ENCODE measurements around the gene ACAA2. TPM values are rescaled to one million over a fixed set of nuclear protein-coding genes. Genes with fewer than 3 reads are reported as not detected.

The ACAA2 gene
- total and polyA plus RNA-seq, 3 experiments from 2014 or later: 72.2 to 100 (median 72.4) TPM

DNA sequence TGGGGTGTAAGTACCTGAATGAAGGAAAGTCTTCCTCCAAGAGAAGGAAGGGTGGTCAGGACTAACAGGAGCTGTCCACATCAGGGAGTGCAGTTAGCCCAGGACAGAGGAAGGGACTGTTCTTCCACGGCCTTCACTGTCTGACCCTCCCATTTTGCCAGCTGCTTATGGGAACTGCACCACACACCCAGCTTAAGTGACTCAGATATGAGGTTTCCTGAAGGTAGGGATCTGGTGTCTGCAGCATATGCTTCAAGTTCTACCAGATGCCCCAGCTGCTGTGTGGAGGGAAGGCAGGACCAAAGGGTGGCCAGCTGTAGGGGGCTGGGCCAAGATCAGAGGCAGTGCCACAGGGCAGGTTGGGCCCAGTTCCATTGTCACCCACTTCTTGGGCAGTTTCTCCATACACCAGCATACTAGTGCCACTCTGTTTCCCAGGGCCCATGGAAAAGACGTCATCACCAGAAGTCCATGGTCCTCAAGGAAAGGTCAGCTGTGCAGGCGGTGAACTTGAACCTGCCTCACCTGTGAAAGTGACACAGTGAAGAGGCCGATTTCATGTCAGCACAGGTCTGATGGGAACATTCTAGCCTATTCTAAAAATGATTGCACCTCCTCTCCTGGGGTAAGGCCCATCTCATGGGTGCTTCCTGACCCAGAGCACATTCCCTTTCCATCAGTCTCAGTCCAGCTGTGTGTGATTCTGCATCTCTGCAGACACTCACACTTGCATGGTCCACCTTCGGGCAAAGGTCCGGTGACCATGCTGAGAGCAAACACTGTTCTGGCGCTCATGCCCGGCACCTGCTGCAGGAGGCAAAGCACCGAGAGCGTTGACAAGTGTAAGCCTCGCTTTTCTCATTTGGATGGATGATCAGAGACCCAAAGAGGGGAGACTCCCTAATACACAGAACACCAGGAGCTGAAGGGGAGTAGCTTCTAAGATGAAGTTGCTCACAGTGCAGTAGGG, 68.0 kb downstream of the ACAA2 start:
- Histone ChIP-seq H3K4me3 (ENCODE audit: low read length) (no peak overlapping the region), H3K4me1 (ENCODE audit: insufficient read depth, low read length) (no peaks in the 10 kb centered on the region), H3K9me3 (ENCODE audit: low read length) (no peaks in the 10 kb centered on the region), H3K36me3 (ENCODE audit: insufficient read depth, low read length) (no peaks in the 10 kb centered on the region), H3K27ac (ENCODE audit: low read depth, low read length) (no peak overlapping the region), H3K27me3 (ENCODE audit: insufficient read depth, low read length, poor library complexity, severe bottlenecking) (no peaks in the 10 kb centered on the region)
- Mint-ChIP-seq H3K27me3 (peaks cover 12 to 22% of the 10 kb centered on the region in 2 donors), H3K4me3 (no peak overlapping the region), H3K9me3 (no peaks in the 10 kb centered on the region), H3K36me3 (peaks cover 0 to 4% (median 0%) of the 10 kb centered on the region in 3 donors), H3K4me1 (peaks cover 2 to 6% (median 5%) of the 10 kb centered on the region in 3 donors), H3K27ac (peak overlapping the region in 1 of 8 donors; percentile 91)
- CTCF ChIA-PET: no interaction called here
- DNase-seq: no peak
- POLR2A ChIA-PET: no interaction called here

DNA sequence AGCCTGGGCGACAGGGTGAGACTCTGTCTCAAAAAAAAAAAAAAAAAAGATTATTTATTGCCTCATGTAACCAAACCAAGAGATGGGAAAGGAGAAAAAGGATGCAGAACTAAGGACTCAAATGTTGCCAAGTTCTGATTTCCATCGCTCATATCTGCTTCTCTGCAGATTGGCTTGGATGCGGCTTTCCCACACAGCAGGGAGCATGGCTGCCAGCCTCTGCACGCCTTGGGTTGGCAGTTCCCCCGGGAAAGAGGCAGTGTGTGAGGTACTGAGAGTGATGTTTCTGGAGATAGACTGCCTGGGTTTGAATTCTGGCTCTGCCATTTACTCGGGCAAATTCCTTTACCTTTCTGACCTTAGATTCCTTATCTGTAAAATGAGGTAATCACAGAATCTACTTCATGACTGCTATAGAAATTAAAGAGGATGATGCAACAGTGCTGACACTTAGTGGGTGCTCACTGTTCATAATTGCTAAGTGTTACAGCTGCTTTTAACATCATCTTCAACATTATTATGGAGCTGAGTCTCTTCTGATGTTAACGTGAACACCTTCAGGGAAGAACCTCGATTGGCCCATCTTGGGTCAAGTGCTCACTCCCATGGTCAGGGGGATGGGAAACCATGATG, 68.8 kb downstream of the ACAA2 start:
- Mint-ChIP-seq H3K9me3 (no peaks in the 10 kb centered on the region), H3K4me3 (no peak overlapping the region), H3K36me3 (peaks cover 0 to 4% (median 0%) of the 10 kb centered on the region in 3 donors), H3K27ac (no peak overlapping the region), H3K27me3 (peaks cover 12 to 22% of the 10 kb centered on the region in 2 donors), H3K4me1 (peaks cover 0 to 2% (median 0%) of the 10 kb centered on the region in 3 donors)
- DNase-seq: no peak
- ChIA-PET POLR2A (no interaction called here), CTCF (no interaction called here)
- Histone ChIP-seq H3K27me3 (ENCODE audit: insufficient read depth, low read length, poor library complexity, severe bottlenecking) (no peaks in the 10 kb centered on the region), H3K9me3 (ENCODE audit: low read length) (no peaks in the 10 kb centered on the region), H3K36me3 (ENCODE audit: insufficient read depth, low read length) (no peaks in the 10 kb centered on the region), H3K4me3 (ENCODE audit: low read length) (no peak overlapping the region), H3K27ac (ENCODE audit: low read depth, low read length) (no peak overlapping the region), H3K4me1 (ENCODE audit: insufficient read depth, low read length) (no peaks in the 10 kb centered on the region)

DNA sequence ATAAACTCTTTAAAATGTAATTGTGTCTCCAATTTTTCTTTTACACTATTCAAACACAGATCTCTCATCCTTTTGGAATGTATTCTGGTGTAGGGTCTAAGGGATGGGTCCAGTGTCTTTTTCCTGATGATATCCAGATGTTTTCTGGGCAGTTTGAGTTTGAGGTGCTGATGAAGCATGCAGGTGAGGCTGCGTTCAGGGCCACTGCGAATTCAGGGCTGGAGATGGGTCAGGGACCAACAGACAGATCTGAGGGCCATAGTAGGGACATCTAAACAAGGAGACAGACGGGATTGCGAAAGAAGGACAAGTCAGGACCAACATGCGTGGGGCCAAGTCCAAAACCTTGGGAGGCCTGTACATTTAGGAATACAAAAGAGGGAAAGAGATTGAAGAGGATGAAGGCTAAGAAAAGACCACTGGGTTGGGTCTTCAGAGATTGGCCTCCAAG, 70.2 kb downstream of the ACAA2 start:
- POLR2A ChIA-PET: no interaction called here

DNA sequence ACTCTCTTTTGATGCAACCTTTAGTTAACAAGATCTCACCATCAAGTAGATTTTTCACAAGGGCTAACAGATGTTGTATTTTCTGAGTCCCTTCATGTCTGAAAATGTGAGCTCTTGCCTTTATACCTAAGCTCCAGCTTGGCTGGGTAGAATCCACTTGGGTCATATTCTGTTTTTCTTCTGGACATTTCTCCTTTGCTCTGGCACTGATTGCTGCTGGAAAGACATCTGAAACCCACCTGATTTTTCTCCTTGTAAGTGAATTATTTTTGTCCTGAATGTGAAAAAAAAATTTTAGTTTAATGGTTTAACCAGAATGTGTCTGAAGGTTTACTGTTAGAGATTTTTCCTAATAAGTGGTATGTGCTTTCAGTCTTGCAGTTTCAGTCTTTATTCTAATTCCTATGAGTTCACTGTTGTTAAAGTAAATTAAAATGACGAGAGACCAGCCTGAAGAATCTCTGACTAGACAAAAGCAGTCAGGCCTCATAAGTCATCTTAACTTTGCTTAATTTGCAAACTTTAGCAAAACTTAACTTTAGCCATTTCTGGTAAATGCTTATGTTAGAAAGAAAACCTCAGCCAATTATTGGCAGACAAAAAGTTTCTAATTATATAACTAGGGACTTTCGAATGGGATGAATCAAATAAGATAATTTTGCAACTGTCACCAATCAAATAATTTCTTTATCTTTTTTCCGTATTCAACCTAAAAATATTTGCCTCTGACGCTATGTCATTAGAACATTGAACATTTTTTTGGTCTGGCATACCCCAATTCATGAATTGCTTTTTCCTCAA, 70.8 kb downstream of the ACAA2 start:
- CTCF ChIA-PET: no interaction called here
- H3K27me3 ChIP-seq (ENCODE audit: insufficient read depth, low read length, poor library complexity, severe bottlenecking): no peaks in the 10 kb centered on the region
- peaks cover 0 to 2% (median 0%) of the 10 kb centered on the region in 3 donors for H3K4me1 Mint-ChIP-seq

More for the DNA sequence above, 70.2 kb downstream of the ACAA2 start:
- Histone ChIP-seq H3K4me1 (ENCODE audit: insufficient read depth, low read length) (no peaks in the 10 kb centered on the region), H3K9me3 (ENCODE audit: low read length) (no peaks in the 10 kb centered on the region), H3K36me3 (ENCODE audit: insufficient read depth, low read length) (no peaks in the 10 kb centered on the region), H3K4me3 (ENCODE audit: low read length) (no peak overlapping the region), H3K27ac (ENCODE audit: low read depth, low read length) (no peak overlapping the region), H3K27me3 (ENCODE audit: insufficient read depth, low read length, poor library complexity, severe bottlenecking) (no peaks in the 10 kb centered on the region)
- no peak overlapping the region for H3K27ac Mint-ChIP-seq
- CTCF ChIA-PET: no interaction called here
- peaks cover 0 to 2% (median 0%) of the 10 kb centered on the region in 3 donors for H3K4me1 Mint-ChIP-seq
- H3K9me3 Mint-ChIP-seq: no peaks in the 10 kb centered on the region
- H3K27me3 Mint-ChIP-seq: peaks cover 14 to 22% of the 10 kb centered on the region in 2 donors
- no peak for DNase-seq
- H3K4me3 Mint-ChIP-seq: no peak overlapping the region
- H3K36me3 Mint-ChIP-seq: peaks cover 0 to 4% (median 0%) of the 10 kb centered on the region in 3 donors

DNA sequence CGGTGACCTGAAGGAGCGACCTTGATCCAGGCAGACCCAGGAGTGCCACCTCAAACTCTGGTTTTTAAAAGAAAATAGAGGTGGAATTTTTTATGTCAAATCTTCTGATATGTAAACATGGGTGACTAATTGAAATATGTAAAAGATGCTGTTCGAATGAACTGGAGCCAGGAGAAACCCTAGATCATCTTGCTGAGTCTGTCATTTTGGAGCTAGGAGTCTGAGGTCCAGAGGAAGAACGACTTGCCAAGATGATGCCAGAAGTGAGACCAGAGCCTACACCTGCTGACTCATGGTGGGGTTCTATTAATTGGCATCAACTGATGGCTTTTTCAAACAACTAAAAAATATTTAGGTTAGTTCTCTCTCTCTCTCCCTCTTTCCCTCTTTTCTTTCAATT, 74.1 kb downstream of the ACAA2 start:
- CTCF ChIA-PET: no interaction called here
- H3K9me3 ChIP-seq (ENCODE audit: low read length): no peaks in the 10 kb centered on the region

More for the DNA sequence above, 70.8 kb downstream of the ACAA2 start:
- Mint-ChIP-seq H3K9me3 (no peaks in the 10 kb centered on the region), H3K27ac (no peak overlapping the region), H3K27me3 (peaks cover 16 to 26% of the 10 kb centered on the region in 2 donors), H3K36me3 (peaks cover 0 to 4% (median 0%) of the 10 kb centered on the region in 3 donors), H3K4me3 (no peak overlapping the region)
- H3K36me3 ChIP-seq (ENCODE audit: insufficient read depth, low read length): no peaks in the 10 kb centered on the region
- no peaks in the 10 kb centered on the region for H3K4me1 ChIP-seq (ENCODE audit: insufficient read depth, low read length)
- H3K4me3 ChIP-seq (ENCODE audit: low read length): no peak overlapping the region
- POLR2A ChIA-PET: no interaction called here
- H3K9me3 ChIP-seq (ENCODE audit: low read length): no peaks in the 10 kb centered on the region
- no peak overlapping the region for H3K27ac ChIP-seq (ENCODE audit: low read depth, low read length)
- DNase-seq: no peak

DNA sequence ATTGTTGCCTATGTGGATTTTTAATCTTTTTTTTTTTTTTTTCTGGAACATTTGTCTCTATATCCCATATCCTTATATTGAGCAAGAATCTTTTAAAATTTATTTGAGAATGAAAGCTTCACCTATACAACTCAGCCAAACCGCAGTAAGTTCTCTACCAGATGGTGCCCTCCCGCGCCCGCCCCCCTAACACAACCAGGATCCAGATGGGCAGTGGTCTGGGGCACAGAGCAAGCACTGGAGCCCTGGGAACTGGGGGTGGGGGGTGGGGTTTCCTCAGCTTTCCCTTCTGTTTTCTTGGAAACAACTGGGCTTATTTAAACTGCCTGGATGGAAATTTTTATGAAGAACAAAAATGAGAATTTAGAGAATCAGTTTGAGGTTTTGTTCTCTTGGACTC, 74.6 kb downstream of the ACAA2 start:
- H3K4me3 ChIP-seq (ENCODE audit: low read length): no peak overlapping the region

More for the DNA sequence above, 74.1 kb downstream of the ACAA2 start:
- no peak for DNase-seq
- no peaks in the 10 kb centered on the region for H3K27me3 ChIP-seq (ENCODE audit: insufficient read depth, low read length, poor library complexity, severe bottlenecking)
- Mint-ChIP-seq H3K9me3 (no peaks in the 10 kb centered on the region), H3K27ac (no peak overlapping the region), H3K4me1 (no peaks in the 10 kb centered on the region), H3K36me3 (no peaks in the 10 kb centered on the region), H3K4me3 (no peak overlapping the region), H3K27me3 (peaks cover 11 to 31% of the 10 kb centered on the region in 2 donors)
- no peak overlapping the region for H3K4me3 ChIP-seq (ENCODE audit: low read length)
- no peaks in the 10 kb centered on the region for H3K4me1 ChIP-seq (ENCODE audit: insufficient read depth, low read length)
- POLR2A ChIA-PET: no interaction called here
- H3K36me3 ChIP-seq (ENCODE audit: insufficient read depth, low read length): no peaks in the 10 kb centered on the region
- no peak overlapping the region for H3K27ac ChIP-seq (ENCODE audit: low read depth, low read length)

DNA sequence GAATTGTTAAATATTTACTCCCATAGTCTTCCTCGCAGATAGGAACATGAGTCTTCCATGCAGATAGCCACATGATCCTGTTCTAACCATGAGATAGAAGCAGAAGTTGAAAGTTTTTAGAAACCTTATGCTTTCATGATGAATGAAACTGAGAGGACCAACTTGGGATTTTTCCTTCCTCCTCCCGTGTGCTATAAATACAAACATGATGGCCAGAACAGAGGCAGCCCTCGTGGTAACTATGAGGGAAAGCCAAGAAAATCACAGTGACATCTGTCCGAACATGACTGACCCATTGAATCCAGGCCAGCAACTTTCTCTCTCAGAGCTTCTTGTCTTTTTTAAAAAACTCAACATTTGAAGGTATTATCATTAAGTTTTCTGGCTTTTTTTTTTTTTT, 78.5 kb downstream of the ACAA2 start:
- POLR2A ChIA-PET: no interaction called here
- CTCF ChIA-PET: no interaction called here

More for the DNA sequence above, 74.6 kb downstream of the ACAA2 start:
- Mint-ChIP-seq H3K27me3 (peaks cover 11 to 31% of the 10 kb centered on the region in 2 donors), H3K27ac (no peak overlapping the region), H3K4me1 (no peaks in the 10 kb centered on the region), H3K4me3 (no peak overlapping the region), H3K36me3 (no peaks in the 10 kb centered on the region), H3K9me3 (no peaks in the 10 kb centered on the region)
- Histone ChIP-seq H3K4me1 (ENCODE audit: insufficient read depth, low read length) (no peaks in the 10 kb centered on the region), H3K36me3 (ENCODE audit: insufficient read depth, low read length) (no peaks in the 10 kb centered on the region), H3K27me3 (ENCODE audit: insufficient read depth, low read length, poor library complexity, severe bottlenecking) (no peaks in the 10 kb centered on the region), H3K9me3 (ENCODE audit: low read length) (no peaks in the 10 kb centered on the region), H3K27ac (ENCODE audit: low read depth, low read length) (no peak overlapping the region)
- CTCF ChIA-PET: no interaction called here
- DNase-seq: no peak
- POLR2A ChIA-PET: no interaction called here

More for the DNA sequence above, 78.5 kb downstream of the ACAA2 start:
- Histone ChIP-seq H3K4me3 (ENCODE audit: low read length) (no peak overlapping the region), H3K36me3 (ENCODE audit: insufficient read depth, low read length) (no peaks in the 10 kb centered on the region), H3K27me3 (ENCODE audit: insufficient read depth, low read length, poor library complexity, severe bottlenecking) (no peaks in the 10 kb centered on the region), H3K9me3 (ENCODE audit: low read length) (no peaks in the 10 kb centered on the region), H3K4me1 (ENCODE audit: insufficient read depth, low read length) (no peaks in the 10 kb centered on the region), H3K27ac (ENCODE audit: low read depth, low read length) (no peak overlapping the region)
- H3K36me3 Mint-ChIP-seq: no peaks in the 10 kb centered on the region
- H3K27ac Mint-ChIP-seq: no peak overlapping the region
- H3K9me3 Mint-ChIP-seq: no peaks in the 10 kb centered on the region
- no peak for DNase-seq
- peaks cover 7 to 21% of the 10 kb centered on the region in 2 donors for H3K27me3 Mint-ChIP-seq
- no peaks in the 10 kb centered on the region for H3K4me1 Mint-ChIP-seq
- no peak overlapping the region for H3K4me3 Mint-ChIP-seq
